ENCODE measurements around the gene CDK9.

Gene CDK9

DNA sequence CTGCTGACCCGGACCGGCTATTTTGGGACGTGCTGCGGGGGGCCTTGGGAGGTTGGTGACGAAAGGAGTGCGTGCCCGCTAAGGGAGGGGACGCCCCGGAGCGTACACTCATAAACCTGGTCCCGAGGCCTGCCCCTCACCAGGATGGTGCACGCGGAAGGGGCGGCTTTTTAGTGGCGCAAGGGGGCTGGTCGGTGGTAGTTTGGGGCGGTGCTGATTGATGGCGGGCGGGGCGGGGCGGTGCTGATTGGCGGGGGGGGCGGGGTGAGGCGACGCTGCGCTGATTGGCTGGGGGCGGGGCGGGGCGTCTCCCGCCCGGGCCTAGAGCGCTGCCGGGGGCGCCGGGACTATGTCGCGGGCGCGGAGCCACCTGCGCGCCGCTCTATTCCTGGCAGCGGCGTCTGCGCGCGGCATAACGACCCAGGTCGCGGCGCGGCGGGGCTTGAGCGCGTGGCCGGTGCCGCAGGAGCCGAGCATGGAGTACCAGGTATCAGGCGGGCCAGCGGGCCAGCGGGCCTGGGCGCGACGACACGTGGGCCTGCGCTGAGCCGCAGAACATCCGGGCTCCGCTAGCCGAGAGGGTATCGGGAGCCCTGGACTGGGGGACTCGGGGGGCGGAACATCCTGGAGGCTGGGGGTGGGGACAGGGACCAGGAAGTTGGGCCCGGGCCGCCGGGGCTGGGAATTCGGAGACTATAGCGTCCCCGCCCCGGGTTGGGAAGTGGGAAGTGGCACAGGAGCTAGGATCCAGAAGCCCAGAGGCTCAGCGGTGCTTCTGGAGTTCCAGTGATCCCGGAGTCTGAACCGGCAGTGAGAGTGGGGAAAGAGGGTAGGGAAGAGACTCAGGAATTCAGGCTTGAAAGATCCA lies 17.0 kb downstream of the CDK9 start, which contains the start of gene FPGS:
Gene FPGS (plus strand): TSS at position 307 of the 868 bp plus-strand sequence. CDS start 43 bp downstream, at position 350.
- Histone ChIP-seq H3K36me3 (ENCODE audit: control insufficient read depth, insufficient read depth, low read length) (no peaks in the 10 kb centered on the region), H3K4me3 (ENCODE audit: low read length) (peak within 1 kb of the TSS; percentile 48), H3K9me3 (ENCODE audit: control insufficient read depth, low read length) (no peaks in the 10 kb centered on the region), H3K27me3 (ENCODE audit: control insufficient read depth, insufficient read depth, low read length) (no peaks in the 10 kb centered on the region), H3K9ac (ENCODE audit: low read length) (peak within 1 kb of the TSS; percentile 85), H3K4me1 (ENCODE audit: control insufficient read depth, insufficient read depth, low read length) (peaks cover 32% of the 10 kb centered on the region)

DNA sequence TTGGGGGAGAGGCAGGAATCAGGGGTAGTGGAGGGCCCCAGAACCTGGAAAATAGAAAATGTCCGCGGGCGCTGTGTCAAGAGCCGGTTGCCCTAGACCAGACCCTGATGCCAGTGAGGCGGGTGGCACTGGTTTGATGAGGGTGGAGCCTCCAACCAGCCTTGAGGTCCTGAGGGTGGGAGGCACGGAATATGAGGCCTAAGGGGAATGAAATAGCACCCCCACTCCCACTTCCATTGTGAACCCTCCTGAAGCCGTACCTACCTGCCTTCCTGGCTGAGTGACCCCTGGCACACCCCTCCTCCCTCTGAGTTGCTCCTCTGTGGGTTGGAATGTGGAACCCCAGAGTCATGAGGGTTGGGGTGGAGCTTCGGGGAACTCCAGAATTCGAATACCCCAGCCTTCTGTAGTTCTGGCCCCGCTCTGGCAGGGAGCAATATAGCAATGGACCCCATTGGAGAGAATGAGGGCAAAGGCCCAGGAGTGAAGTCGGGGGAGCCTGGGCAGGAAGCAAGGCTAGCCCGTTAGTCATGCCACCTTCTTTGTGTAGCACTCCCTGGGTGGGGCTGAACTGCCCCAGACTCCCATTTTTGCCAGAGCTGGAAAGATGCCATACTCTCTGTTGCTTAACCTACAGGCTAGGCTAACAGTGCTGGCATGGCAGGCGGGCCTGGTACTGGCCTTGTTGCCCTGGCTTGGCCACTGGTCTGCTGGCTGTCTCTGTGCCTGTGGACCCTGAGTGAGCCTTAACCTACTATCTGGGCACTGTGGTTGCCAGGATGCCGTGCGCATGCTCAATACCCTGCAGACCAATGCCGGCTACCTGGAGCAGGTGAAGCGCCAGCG lies 17.9 kb downstream of the CDK9 start:
- Histone ChIP-seq H3K4me1 (ENCODE audit: control insufficient read depth, insufficient read depth, low read length) (peaks cover 25% of the 10 kb centered on the region), H3K9ac (ENCODE audit: low read length) (peak overlapping the region; percentile 85), H3K4me3 (ENCODE audit: low read length) (peak overlapping the region; percentile 48), H3K27me3 (ENCODE audit: control insufficient read depth, insufficient read depth, low read length) (no peaks in the 10 kb centered on the region), H3K9me3 (ENCODE audit: control insufficient read depth, low read length) (no peaks in the 10 kb centered on the region), H3K36me3 (ENCODE audit: control insufficient read depth, insufficient read depth, low read length) (no peaks in the 10 kb centered on the region)

DNA sequence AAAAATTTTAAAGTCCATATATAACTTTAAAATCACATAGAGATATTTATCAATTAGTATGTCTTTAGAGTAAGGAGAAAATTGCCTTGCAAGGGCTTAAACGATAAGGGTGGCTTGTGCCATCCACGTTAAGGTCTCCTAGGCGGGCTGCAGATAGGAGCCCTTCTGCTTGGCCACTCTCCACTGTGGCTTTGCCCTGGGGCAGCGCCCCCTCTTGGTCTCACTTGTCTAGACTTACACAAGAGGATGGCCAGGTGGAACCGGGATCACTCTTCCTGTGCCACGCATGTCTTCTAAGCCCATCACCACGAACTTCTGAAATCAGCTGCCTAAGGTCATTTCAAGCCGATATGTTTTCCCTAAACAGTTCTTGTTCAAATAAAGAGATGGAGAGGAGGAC lies 19.8 kb downstream of the CDK9 start:
- Histone ChIP-seq H3K27me3 (ENCODE audit: control insufficient read depth, insufficient read depth, low read length) (no peaks in the 10 kb centered on the region), H3K9me3 (ENCODE audit: control insufficient read depth, low read length) (no peaks in the 10 kb centered on the region), H3K36me3 (ENCODE audit: control insufficient read depth, insufficient read depth, low read length) (no peaks in the 10 kb centered on the region), H3K4me3 (ENCODE audit: low read length) (no peak overlapping the region), H3K9ac (ENCODE audit: low read length) (no peak overlapping the region), H3K4me1 (ENCODE audit: control insufficient read depth, insufficient read depth, low read length) (peaks cover 35% of the 10 kb centered on the region)

DNA sequence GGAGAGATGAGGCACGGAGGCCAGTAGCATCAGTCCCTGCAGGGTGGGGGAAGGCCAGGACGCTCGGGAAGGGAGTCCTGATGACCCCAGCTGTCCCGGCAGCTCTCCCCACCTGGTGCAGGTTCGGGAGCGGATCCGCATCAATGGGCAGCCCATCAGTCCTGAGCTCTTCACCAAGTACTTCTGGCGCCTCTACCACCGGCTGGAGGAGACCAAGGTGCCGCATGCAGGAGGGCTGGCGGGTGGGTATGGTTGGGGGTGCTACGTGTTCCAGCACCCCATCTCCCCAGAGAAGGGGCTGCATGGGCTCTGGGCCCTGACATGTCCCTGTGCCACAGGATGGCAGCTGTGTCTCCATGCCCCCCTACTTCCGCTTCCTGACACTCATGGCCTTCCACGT lies 21.0 kb downstream of the CDK9 start:
- H3K36me3 ChIP-seq (ENCODE audit: control insufficient read depth, insufficient read depth, low read length) = no peaks in the 10 kb centered on the region

DNA sequence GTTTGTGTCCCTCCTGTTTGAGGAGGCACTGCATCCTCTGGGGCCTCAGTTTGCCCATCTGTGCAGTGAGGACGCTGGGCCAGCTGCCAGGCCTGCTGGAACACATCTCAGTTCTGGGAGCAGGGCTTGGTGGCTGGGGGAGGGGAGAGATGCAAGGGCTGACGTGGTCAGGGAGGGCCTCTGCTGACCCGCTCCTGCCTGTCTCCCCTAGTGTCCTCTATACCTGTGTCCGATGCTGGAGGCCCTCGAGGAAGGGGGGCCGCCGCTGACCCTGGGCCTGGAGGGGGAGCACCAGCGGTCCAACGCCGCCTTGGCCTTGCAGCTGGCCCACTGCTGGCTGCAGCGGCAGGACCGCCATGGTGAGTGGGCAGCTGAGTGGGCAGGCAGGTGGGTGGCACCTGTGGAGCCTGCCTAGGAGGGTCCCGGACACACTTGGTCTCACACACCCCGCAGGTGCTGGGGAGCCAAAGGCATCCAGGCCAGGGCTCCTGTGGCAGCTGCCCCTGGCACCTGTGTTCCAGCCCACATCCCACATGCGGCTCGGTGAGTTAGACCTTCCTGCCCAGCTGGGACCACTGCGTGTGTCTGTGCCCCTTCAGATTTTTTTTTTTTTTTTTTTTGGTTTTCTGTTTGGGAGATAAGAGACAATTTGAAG lies 22.6 kb downstream of the CDK9 start:
- Histone ChIP-seq H3K36me3 (ENCODE audit: control insufficient read depth, insufficient read depth, low read length) (no peaks in the 10 kb centered on the region), H3K4me3 (ENCODE audit: low read length) (no peak overlapping the region), H3K27me3 (ENCODE audit: control insufficient read depth, insufficient read depth, low read length) (no peaks in the 10 kb centered on the region), H3K9me3 (ENCODE audit: control insufficient read depth, low read length) (no peaks in the 10 kb centered on the region), H3K4me1 (ENCODE audit: control insufficient read depth, insufficient read depth, low read length) (peaks cover 26% of the 10 kb centered on the region), H3K9ac (ENCODE audit: low read length) (no peak overlapping the region)

More for the DNA sequence above, 21.0 kb downstream of the CDK9 start:
- Histone ChIP-seq H3K4me3 (ENCODE audit: low read length) (no peak overlapping the region), H3K9me3 (ENCODE audit: control insufficient read depth, low read length) (no peaks in the 10 kb centered on the region), H3K4me1 (ENCODE audit: control insufficient read depth, insufficient read depth, low read length) (peaks cover 34% of the 10 kb centered on the region), H3K27me3 (ENCODE audit: control insufficient read depth, insufficient read depth, low read length) (no peaks in the 10 kb centered on the region), H3K9ac (ENCODE audit: low read length) (no peak overlapping the region)

GRCh38 chr9:127809002-127809539 lies 23.2 kb downstream of the CDK9 start:
- Histone ChIP-seq H3K27me3 (ENCODE audit: control insufficient read depth, insufficient read depth, low read length) (no peaks in the 10 kb centered on the region), H3K9me3 (ENCODE audit: control insufficient read depth, low read length) (no peaks in the 10 kb centered on the region), H3K4me1 (ENCODE audit: control insufficient read depth, insufficient read depth, low read length) (peaks cover 20% of the 10 kb centered on the region), H3K36me3 (ENCODE audit: control insufficient read depth, insufficient read depth, low read length) (peaks cover 5% of the 10 kb centered on the region), H3K4me3 (ENCODE audit: low read length) (no peak overlapping the region), H3K9ac (ENCODE audit: low read length) (peak overlapping the region; percentile 39)

DNA sequence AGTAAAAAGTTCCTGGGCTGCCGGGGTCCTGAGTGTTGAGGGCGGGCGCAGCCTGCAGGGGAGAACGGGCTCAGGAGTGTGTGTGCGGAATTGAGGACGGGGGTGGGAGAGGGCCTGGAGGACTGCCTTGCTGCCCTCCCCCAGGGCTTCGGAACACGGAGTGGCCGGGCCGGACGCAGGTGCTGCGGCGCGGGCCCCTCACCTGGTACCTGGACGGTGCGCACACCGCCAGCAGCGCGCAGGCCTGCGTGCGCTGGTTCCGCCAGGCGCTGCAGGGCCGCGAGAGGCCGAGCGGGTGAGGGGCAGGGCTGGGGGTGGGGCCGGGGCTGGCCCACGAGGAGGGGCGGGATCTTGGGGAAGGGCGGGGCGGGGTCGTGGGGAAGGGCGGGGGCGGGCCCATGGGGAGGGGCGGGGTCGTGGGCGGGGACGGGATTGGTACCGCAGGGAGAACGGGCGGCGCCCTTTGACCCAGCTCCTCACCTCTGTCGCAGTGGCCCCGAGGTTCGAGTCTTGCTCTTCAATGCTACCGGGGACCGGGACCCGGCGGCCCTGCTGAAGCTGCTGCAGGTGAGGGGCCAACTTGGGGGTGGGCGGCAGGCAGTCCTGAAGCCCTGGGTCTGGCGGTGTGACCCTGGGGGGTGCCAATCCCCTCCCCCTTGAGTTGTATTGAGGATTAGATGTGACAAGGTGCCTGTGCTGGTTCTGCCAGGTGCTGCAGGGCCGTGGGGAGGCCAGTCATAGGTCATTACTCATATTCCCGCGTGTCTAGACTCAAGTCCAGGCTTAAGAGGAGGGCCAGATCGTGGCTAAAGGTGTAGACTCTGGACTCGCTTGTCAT lies 23.9 kb downstream of the CDK9 start:
- no peaks in the 10 kb centered on the region for H3K9me3 ChIP-seq (ENCODE audit: control insufficient read depth, low read length)
- no peaks in the 10 kb centered on the region for H3K27me3 ChIP-seq (ENCODE audit: control insufficient read depth, insufficient read depth, low read length)
- H3K36me3 ChIP-seq (ENCODE audit: control insufficient read depth, insufficient read depth, low read length) = peaks cover 5% of the 10 kb centered on the region
- peaks cover 14% of the 10 kb centered on the region for H3K4me1 ChIP-seq (ENCODE audit: control insufficient read depth, insufficient read depth, low read length)
- peak overlapping the region; percentile 39 for H3K9ac ChIP-seq (ENCODE audit: low read length)
- H3K4me3 ChIP-seq (ENCODE audit: low read length) = no peak overlapping the region

DNA sequence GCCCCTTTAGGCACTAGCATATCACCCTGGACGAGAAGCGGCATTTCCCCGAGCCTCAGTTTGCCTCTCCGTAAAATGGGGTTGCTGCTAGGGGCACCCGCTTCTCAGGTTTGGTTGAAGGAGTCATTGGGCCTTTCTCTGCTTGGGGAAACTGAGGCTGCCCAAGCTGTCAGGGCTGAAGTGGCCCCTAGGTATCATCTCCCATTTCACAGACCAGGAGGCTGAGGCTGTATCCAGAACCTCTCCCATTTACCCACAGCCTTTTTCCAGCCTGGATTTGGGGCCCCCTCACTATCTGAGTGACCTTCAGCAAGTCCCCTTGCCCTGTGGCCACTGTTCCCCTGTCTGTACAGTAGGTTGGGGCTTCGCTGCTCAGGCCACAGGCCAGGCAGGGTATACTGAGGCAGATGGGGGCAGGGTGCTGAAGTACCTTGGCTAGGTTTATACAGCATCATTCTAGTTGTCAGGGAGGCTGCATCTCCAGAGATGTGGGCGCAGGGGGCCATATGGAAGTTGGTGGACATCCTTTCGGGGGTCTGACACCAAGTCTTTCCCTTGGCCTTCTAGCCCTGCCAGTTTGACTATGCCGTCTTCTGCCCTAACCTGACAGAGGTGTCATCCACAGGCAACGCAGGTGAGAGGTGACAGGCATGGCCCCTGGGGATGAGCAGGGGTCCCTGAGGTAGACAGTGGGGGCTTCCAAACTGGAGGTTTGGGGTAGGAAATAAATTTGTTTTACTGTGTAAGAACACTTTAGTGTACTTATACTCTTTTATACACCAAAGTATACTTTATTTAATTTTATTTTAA lies 24.7 kb downstream of the CDK9 start:
- Histone ChIP-seq H3K27me3 (ENCODE audit: control insufficient read depth, insufficient read depth, low read length) (no peaks in the 10 kb centered on the region), H3K9me3 (ENCODE audit: control insufficient read depth, low read length) (no peaks in the 10 kb centered on the region), H3K4me1 (ENCODE audit: control insufficient read depth, insufficient read depth, low read length) (peaks cover 14% of the 10 kb centered on the region), H3K9ac (ENCODE audit: low read length) (no peak overlapping the region), H3K36me3 (ENCODE audit: control insufficient read depth, insufficient read depth, low read length) (peaks cover 5% of the 10 kb centered on the region), H3K4me3 (ENCODE audit: low read length) (no peak overlapping the region)

DNA sequence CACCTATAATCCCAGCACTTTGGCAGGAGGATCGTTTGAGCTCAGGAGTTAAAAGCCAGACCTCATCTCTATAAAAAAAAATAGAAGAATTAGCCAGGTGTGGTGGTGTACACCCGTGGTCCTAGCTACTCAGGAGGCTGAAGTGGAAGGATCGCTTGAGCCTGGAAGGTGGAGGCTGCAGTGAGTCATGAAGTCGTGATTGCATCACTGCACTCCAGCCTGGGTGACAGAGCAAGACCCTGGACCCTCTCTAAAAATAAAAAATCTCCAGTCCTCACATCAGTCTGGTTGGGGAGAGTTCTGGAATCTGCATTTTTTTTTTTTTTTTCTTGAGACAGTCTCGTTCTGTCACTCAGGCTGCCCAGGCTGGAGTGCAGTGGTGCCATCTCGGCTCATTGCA lies 26.2 kb downstream of the CDK9 start:
- Histone ChIP-seq H3K9me3 (ENCODE audit: control insufficient read depth, low read length) (no peaks in the 10 kb centered on the region), H3K36me3 (ENCODE audit: control insufficient read depth, insufficient read depth, low read length) (peaks cover 5% of the 10 kb centered on the region), H3K4me3 (ENCODE audit: low read length) (no peak overlapping the region), H3K9ac (ENCODE audit: low read length) (no peak overlapping the region), H3K27me3 (ENCODE audit: control insufficient read depth, insufficient read depth, low read length) (no peaks in the 10 kb centered on the region), H3K4me1 (ENCODE audit: control insufficient read depth, insufficient read depth, low read length) (peaks cover 14% of the 10 kb centered on the region)

DNA sequence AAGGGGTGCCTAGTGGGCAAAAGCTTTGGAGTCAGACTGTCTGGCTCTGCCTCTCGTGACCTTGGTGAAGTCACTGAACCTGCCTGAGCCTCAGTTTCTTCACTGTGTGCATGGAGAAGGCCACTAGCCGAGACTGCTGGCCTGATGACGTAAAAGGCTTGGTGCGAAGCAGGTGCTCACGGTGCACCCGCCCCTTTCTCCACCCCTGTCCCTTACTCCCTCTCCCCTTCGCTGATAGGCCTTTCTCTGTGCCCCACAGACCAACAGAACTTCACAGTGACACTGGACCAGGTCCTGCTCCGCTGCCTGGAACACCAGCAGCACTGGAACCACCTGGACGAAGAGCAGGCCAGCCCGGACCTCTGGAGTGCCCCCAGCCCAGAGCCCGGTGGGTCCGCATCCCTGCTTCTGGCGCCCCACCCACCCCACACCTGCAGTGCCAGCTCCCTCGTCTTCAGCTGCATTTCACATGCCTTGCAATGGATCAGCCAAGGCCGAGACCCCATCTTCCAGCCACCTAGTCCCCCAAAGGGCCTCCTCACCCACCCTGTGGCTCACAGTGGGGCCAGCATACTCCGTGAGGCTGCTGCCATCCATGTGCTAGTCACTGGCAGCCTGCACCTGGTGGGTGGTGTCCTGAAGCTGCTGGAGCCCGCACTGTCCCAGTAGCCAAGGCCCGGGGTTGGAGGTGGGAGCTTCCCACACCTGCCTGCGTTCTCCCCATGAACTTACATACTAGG lies 27.3 kb downstream of the CDK9 start:
- peaks cover 14% of the 10 kb centered on the region for H3K4me1 ChIP-seq (ENCODE audit: control insufficient read depth, insufficient read depth, low read length)
- no peaks in the 10 kb centered on the region for H3K27me3 ChIP-seq (ENCODE audit: control insufficient read depth, insufficient read depth, low read length)
- H3K9ac ChIP-seq (ENCODE audit: low read length) = no peak overlapping the region
- no peaks in the 10 kb centered on the region for H3K9me3 ChIP-seq (ENCODE audit: control insufficient read depth, low read length)
- no peak overlapping the region for H3K4me3 ChIP-seq (ENCODE audit: low read length)
- H3K36me3 ChIP-seq (ENCODE audit: control insufficient read depth, insufficient read depth, low read length) = peaks cover 5% of the 10 kb centered on the region

Measured in mucosa of stomach (tissue), 1 donor.